Hepatocyte (in vitro differentiated cells): ENCODE results near the gene DSTYK.

Source experiments
- CTCF ChIP-seq: fragments of 200-600 bp; sonication (generic); IDR thresholded peaks from 2 replicates; pipeline ENCODE4 v1.5.1; 2016; ENCODE audit warnings: antibody characterized with exemption, mild to moderate bottlenecking; ENCODE audit not compliant: poor library complexity
- EZH2 ChIP-seq: fragments of 200-600 bp; sonication (generic); IDR thresholded peaks from 2 replicates; pipeline ENCODE4 v1.6.1; 2016; ENCODE audit warnings: antibody characterized with exemption, mild to moderate bottlenecking, borderline replicate concordance
- EZH2phosphoT487 ChIP-seq: fragments of 200-600 bp; sonication (generic); IDR thresholded peaks from one replicate; pipeline ENCODE4 v1.6.1; 2018; ENCODE audit warnings: antibody characterized with exemption, mild to moderate bottlenecking, low read depth, moderate library complexity; ENCODE audit not compliant: unreplicated experiment, severe bottlenecking

- TF ChIP-seq CTCF = no peak
- TF ChIP-seq EZH2 = no peak
- no peak for TF ChIP-seq EZH2phosphoT487
These were observed 29.1 kb upstream of the DSTYK start for GRCh38 chr1:205240569-205240968.
